ENCODE results near the gene NFE2.

The NFE2 gene

DNA sequence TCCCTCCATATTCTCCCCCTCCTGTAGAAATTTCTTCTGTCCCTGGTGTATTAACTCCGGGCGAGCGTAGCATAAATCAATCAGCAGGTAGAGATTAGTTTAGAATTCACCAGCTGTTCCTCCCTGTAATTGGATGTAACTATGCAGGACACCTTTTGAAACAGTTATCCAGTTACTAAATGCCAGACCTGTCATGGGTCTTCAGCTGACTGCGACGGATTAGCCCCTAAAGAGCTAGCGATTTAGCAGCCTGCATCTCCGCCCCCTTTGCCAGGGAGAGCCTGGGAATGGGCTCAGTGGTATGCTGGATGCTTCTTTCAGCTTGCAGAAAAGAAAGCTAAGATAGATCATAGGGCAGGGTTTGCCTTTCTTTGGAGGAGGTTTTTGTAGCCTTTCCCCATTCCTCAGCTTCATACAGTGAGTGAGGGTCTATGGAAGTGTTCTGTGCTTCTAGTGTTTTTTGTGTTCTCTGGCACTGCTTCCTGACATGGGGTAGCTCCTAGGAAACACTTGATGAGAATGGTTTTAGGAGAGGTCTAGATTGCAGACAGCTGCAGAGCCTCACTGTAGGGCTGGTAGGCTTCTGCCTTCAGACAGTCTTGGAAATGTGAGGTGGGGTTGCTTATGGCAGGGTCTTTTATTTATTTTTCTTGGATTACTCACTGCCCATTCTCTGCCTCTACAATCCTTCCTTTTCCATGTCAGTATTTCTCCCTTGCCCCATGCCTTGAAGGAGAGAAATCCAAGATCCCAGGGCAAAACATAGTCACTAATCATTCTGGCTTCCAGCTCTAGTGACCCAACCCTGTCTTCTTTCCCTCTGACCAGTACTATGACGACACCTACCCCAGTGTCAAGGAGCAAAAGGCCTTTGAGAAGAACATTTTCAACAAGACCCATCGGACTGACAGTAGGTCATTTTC, 40.8 kb upstream of the NFE2 start:
- no peaks in the 10 kb centered on the region for H4K20me1 ChIP-seq (ENCODE audit: insufficient read depth, low read length)
- H3K4me3 ChIP-seq (ENCODE audit: low read depth, low read length, poor library complexity, severe bottlenecking), result no peak overlapping the region
- no peak overlapping the region for H3K27ac ChIP-seq (ENCODE audit: low read depth, low read length, poor library complexity, severe bottlenecking)
- no peaks in the 10 kb centered on the region for H3K4me1 ChIP-seq (ENCODE audit: insufficient read depth, low read length, severe bottlenecking)
- H2AFZ ChIP-seq (ENCODE audit: low read length), result no peak overlapping the region
- H3K36me3 ChIP-seq (ENCODE audit: insufficient read depth, low read length), result peaks cover 48% of the 10 kb centered on the region
- TF ChIP-seq EZH2 (IDR thresholded peaks at IDR 0.05; ENCODE audit: borderline replicate concordance, low read length), result no peak
- TF ChIP-seq, protein P1, sequence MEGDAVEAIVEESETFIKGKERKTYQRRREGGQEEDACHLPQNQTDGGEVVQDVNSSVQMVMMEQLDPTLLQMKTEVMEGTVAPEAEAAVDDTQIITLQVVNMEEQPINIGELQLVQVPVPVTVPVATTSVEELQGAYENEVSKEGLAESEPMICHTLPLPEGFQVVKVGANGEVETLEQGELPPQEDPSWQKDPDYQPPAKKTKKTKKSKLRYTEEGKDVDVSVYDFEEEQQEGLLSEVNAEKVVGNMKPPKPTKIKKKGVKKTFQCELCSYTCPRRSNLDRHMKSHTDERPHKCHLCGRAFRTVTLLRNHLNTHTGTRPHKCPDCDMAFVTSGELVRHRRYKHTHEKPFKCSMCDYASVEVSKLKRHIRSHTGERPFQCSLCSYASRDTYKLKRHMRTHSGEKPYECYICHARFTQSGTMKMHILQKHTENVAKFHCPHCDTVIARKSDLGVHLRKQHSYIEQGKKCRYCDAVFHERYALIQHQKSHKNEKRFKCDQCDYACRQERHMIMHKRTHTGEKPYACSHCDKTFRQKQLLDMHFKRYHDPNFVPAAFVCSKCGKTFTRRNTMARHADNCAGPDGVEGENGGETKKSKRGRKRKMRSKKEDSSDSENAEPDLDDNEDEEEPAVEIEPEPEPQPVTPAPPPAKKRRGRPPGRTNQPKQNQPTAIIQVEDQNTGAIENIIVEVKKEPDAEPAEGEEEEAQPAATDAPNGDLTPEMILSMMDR (IDR thresholded peaks at IDR 0.05; ENCODE audit: low read length), result no peak
- no peaks in the 10 kb centered on the region for H3F3A ChIP-seq (ENCODE audit: insufficient read depth, low read length)
- H3K4me2 ChIP-seq (ENCODE audit: low read length), result no peak overlapping the region
- H3K79me2 ChIP-seq (ENCODE audit: insufficient read depth, low read length), result no peaks in the 10 kb centered on the region
- no peaks in the 10 kb centered on the region for H3K9me3 ChIP-seq (ENCODE audit: low read length)
- no peak overlapping the region for H3K9ac ChIP-seq (ENCODE audit: low read length)
- no peaks in the 10 kb centered on the region for H3K9me2 ChIP-seq (ENCODE audit: low read depth, low read length)
- H3K27me3 ChIP-seq (ENCODE audit: insufficient read depth, low read length), result no peaks in the 10 kb centered on the region

DNA sequence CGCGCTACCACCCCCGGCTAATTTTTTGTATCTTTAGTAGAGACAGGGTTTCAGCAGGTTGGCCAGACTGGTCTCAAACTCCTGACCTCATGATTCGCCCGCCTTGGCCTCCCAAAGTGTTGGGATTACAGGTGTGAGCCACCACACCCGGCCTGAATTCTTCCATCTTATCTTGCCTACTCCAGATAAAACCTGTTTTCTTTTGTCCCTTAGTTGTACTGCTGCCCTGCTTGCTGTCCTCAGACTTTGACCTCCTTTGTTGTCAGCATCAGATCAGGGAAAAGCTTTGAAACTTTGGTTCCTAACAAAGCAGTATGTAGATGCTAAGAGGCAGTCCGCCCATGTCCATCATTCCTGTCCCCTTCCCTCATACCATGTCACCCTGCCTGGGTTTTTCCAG, 40.0 kb upstream of the NFE2 start:
- Histone ChIP-seq H3K27me3 (ENCODE audit: insufficient read depth, low read length) (no peaks in the 10 kb centered on the region), H2AFZ (ENCODE audit: low read length) (no peak overlapping the region), H3K4me3 (ENCODE audit: low read depth, low read length, poor library complexity, severe bottlenecking) (no peak overlapping the region), H3K79me2 (ENCODE audit: insufficient read depth, low read length) (no peaks in the 10 kb centered on the region), H3K36me3 (ENCODE audit: insufficient read depth, low read length) (peaks cover 45% of the 10 kb centered on the region), H3K27ac (ENCODE audit: low read depth, low read length, poor library complexity, severe bottlenecking) (no peak overlapping the region), H3K9me2 (ENCODE audit: low read depth, low read length) (no peaks in the 10 kb centered on the region), H4K20me1 (ENCODE audit: insufficient read depth, low read length) (no peaks in the 10 kb centered on the region), H3F3A (ENCODE audit: insufficient read depth, low read length) (no peaks in the 10 kb centered on the region), H3K9ac (ENCODE audit: low read length) (no peak overlapping the region), H3K9me3 (ENCODE audit: low read length) (no peaks in the 10 kb centered on the region), H3K4me1 (ENCODE audit: insufficient read depth, low read length, severe bottlenecking) (peaks cover 6% of the 10 kb centered on the region), H3K4me2 (ENCODE audit: low read length) (no peak overlapping the region)
- TF ChIP-seq, protein P1 (IDR thresholded peaks at IDR 0.05; ENCODE audit: low read length), result no peak
- TF ChIP-seq EZH2 (IDR thresholded peaks at IDR 0.05; ENCODE audit: borderline replicate concordance, low read length), result no peak

DNA sequence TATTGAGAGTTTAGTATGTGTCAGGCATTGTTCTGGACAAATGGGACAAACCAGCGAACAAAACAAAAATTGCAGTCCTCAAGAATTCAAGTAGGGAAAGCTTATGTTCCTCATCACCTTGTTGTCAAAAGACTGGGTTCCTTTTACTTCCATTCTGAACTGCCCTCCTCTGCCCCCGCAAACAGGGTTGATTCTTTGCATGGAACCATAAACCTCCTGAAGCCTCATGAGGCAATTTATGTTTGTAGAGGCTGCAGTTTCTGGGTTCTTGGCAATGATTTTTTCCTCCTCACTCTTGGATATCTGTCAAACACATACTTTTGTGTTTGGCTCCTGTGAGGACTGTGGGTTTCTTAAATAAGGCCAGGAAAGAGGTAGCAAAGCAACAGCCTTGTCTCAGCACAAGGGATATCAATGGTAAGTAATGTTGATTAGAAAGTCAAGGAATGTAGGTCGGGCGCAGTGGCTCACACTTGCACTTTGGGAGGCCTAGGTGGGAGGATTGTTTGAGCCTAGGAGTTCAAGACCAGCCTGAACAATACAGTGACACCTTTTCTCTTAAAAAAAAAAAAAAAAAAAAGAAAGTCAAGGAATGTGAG, 38.0 kb upstream of the NFE2 start:
- Histone ChIP-seq H3K27ac (ENCODE audit: low read depth, low read length, poor library complexity, severe bottlenecking) (no peak overlapping the region), H3K4me1 (ENCODE audit: insufficient read depth, low read length, severe bottlenecking) (peaks cover 15% of the 10 kb centered on the region), H3F3A (ENCODE audit: insufficient read depth, low read length) (no peaks in the 10 kb centered on the region), H3K36me3 (ENCODE audit: insufficient read depth, low read length) (peaks cover 30% of the 10 kb centered on the region), H3K9me3 (ENCODE audit: low read length) (no peaks in the 10 kb centered on the region), H2AFZ (ENCODE audit: low read length) (no peak overlapping the region), H3K9me2 (ENCODE audit: low read depth, low read length) (no peaks in the 10 kb centered on the region), H3K4me2 (ENCODE audit: low read length) (no peak overlapping the region), H3K79me2 (ENCODE audit: insufficient read depth, low read length) (no peaks in the 10 kb centered on the region), H4K20me1 (ENCODE audit: insufficient read depth, low read length) (no peaks in the 10 kb centered on the region), H3K4me3 (ENCODE audit: low read depth, low read length, poor library complexity, severe bottlenecking) (no peak overlapping the region), H3K27me3 (ENCODE audit: insufficient read depth, low read length) (no peaks in the 10 kb centered on the region), H3K9ac (ENCODE audit: low read length) (no peak overlapping the region)
- TF ChIP-seq, protein P1 (IDR thresholded peaks at IDR 0.05; ENCODE audit: low read length), result no peak
- no peak for TF ChIP-seq EZH2 (IDR thresholded peaks at IDR 0.05; ENCODE audit: borderline replicate concordance, low read length)

Data from OCI-LY1 (cell line).